ENCODE results near the gene ACBD6. TPM values are rescaled to one million over a fixed set of nuclear protein-coding genes. Genes with fewer than 3 reads are reported as not detected.
A peak's percentile ranks its signal among the peaks of the same experiment; 100 is the strongest.

Gene ACBD6
- total and polyA plus RNA-seq, 4 donors: 34.9 to 76.1 (median 68.3) TPM

DNA sequence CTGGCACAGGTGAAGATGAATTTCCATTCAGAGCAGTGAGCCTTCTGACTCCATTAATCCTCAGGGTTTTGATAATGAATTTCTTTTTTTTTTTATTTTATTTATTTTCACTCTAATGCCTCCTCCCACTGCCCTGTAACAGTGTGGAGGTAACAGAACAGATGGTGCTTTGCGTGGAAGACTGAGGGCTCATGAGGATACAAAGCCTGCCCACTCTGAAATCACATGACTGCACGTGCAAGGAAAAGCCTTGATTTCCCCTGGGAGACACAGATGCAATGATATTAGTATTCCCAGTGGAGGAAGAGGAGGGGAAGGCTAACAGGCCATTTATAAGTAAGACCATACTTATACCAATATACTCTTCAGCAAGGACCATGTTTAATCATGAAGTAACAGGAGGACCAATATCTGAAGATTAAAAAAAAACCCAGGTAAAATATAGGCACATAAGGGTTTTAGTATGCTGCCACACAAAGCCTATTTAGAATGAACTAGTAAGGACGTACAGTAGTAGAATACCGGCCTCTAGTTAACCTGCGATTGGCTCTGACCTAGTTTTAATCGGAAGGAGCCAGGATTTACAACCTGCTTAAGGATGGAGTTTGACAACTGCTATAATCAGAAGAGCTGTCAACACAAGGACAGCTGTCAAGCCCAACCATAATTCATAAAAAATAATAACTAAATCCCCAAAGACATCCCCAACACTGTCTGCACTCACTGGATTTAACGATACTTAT lies 202.7 kb downstream of the ACBD6 start:
- H3K36me3 ChIP-seq (ENCODE audit: control insufficient read depth, insufficient read depth, low read length): no peaks in the 10 kb centered on the region
- no peak overlapping the region for H3K27ac ChIP-seq (ENCODE audit: low read depth, low read length)
- H3K27me3 ChIP-seq (ENCODE audit: control insufficient read depth, insufficient read depth, low read length): no peaks in the 10 kb centered on the region
- 89% methylated on average over 4 of the region's 7 CpGs for WGBS (ENCODE audit: insufficient coverage)
- no peak overlapping the region for H3K4me3 ChIP-seq (ENCODE audit: low read depth, low read length)
- peak in 1 of 6 donors; percentile 18 for DNase-seq (ENCODE audit: low read depth in 4 of 6, low spot score in 6 of 6)
- no peaks in the 10 kb centered on the region for H3K9me3 ChIP-seq (ENCODE audit: control insufficient read depth, insufficient read depth, low read length)
- no peaks in the 10 kb centered on the region for H3K4me1 ChIP-seq (ENCODE audit: control insufficient read depth, insufficient read depth, low read length)

DNA sequence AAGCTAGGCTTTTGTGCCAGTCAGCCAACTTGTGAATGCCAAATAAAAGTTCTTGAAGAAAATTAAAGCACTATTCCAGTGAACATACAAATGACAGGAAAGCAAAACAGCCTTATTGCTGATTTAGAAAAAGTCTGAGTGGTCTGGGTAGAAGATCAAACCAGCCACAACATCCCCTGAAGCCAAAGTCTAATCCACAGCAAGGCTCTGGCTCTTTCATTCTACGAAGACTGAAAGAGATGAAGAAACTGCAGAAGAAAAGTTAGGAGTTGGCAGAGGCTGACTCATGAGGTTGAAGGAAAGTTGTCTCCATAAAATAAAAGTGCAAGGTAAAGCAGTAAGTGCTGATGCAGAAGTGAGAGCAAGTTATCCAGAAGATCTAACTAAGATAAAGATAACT lies 206.4 kb downstream of the ACBD6 start:
- no peaks in the 10 kb centered on the region for H3K27me3 ChIP-seq (ENCODE audit: control insufficient read depth, insufficient read depth, low read length)
- no peak overlapping the region for H3K4me3 ChIP-seq (ENCODE audit: low read depth, low read length)
- no peaks in the 10 kb centered on the region for H3K36me3 ChIP-seq (ENCODE audit: control insufficient read depth, insufficient read depth, low read length)
- WGBS (ENCODE audit: insufficient coverage): no CpG with 5 or more reads among the region's 1 CpG
- H3K27ac ChIP-seq (ENCODE audit: low read depth, low read length): no peak overlapping the region
- no peak for DNase-seq (ENCODE audit: low read depth in 4 of 6, low spot score in 6 of 6)
- H3K9me3 ChIP-seq (ENCODE audit: control insufficient read depth, insufficient read depth, low read length): peaks cover 2% of the 10 kb centered on the region
- no peaks in the 10 kb centered on the region for H3K4me1 ChIP-seq (ENCODE audit: control insufficient read depth, insufficient read depth, low read length)

DNA sequence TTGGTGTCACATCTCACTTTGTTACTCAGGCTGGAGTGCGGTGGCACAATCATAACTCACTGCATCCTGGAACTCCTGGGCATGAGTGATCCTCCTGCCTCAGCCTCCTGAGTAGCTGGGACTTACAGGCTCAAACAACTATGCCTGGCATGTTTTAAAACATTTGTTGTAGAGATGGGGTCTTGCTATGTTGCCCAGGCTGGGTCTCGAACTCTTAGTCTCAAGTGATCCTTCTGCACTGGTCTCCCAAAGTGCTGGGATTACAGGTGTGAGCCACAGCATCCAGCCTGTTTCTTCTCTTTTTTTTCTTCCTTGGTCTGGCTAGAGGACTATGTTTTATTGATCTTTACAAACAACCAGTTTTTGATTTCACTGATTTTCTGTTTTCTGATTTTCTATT lies 207.7 kb downstream of the ACBD6 start:
- no peaks in the 10 kb centered on the region for H3K36me3 ChIP-seq (ENCODE audit: control insufficient read depth, insufficient read depth, low read length)
- peaks cover 2% of the 10 kb centered on the region for H3K9me3 ChIP-seq (ENCODE audit: control insufficient read depth, insufficient read depth, low read length)
- no peak overlapping the region for H3K27ac ChIP-seq (ENCODE audit: low read depth, low read length)
- H3K27me3 ChIP-seq (ENCODE audit: control insufficient read depth, insufficient read depth, low read length): no peaks in the 10 kb centered on the region
- no peak for DNase-seq (ENCODE audit: low read depth in 4 of 6, low spot score in 6 of 6)
- H3K4me1 ChIP-seq (ENCODE audit: control insufficient read depth, insufficient read depth, low read length): no peaks in the 10 kb centered on the region
- H3K4me3 ChIP-seq (ENCODE audit: low read depth, low read length): no peak overlapping the region
- WGBS (ENCODE audit: insufficient coverage): 100% methylated on average over 2 of the region's 2 CpGs

DNA sequence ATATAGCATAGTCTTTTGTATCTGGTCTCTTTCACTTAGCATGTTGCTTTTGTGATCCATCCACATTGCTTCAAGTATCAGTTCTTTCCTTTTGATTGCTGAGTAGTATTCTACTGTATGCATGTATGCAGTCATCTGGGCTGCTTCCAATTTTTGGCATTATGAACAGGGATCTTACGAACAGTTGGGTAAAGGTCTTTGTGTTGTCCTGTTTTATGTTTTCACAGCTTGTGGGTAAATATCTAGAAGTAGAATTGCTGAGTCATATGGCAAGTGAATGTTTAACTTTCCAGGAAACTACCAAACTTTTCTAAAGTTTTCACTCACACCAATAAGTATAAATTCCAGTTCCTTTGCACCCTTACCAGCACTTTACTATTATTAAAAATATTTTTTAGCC lies 211.4 kb downstream of the ACBD6 start:
- no peak for DNase-seq (ENCODE audit: low read depth in 4 of 6, low spot score in 6 of 6)
- Histone ChIP-seq H3K4me1 (ENCODE audit: control insufficient read depth, insufficient read depth, low read length) (peaks cover 4% of the 10 kb centered on the region), H3K9me3 (ENCODE audit: control insufficient read depth, insufficient read depth, low read length) (peaks cover 2% of the 10 kb centered on the region), H3K36me3 (ENCODE audit: control insufficient read depth, insufficient read depth, low read length) (no peaks in the 10 kb centered on the region), H3K27ac (ENCODE audit: low read depth, low read length) (no peak overlapping the region), H3K4me3 (ENCODE audit: low read depth, low read length) (no peak overlapping the region), H3K27me3 (ENCODE audit: control insufficient read depth, insufficient read depth, low read length) (no peaks in the 10 kb centered on the region)
- WGBS (ENCODE audit: insufficient coverage): 100% methylated on average over 1 of the region's 1 CpG

DNA sequence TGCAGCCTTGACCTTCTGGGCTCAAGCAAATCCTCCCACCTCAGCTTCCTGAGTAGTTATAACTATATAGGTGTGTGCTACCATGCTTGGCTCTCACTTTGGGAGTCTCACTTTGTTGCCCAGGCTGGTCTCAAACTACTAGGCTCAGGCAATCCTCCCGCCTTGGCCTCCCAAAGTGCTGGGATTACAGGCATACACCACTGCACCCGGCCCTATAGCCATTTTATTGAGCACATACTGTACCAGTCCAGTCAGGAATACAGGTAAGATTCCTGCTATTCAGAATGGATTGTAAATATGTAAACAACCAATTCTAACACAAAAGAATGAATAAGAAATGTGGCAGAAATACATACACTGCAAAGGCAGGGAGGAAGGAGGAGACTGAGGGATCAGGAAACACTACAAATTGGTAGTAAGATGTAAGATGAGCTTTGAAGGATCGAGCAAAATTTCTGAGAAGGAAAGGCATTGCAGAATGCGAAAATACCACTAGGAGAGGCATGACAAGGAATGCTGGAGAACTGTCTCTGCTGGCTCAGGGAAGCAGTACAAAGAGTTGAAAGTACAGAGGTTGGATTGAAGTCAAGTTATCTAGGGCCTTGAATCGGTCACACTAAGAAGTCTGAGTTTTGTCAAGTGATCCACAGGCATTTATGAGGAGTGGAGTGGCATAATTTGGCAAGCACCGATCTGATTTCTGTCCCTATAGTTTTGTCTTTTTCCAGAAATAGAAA lies 211.9 kb downstream of the ACBD6 start:
- Histone ChIP-seq H3K4me1 (ENCODE audit: control insufficient read depth, insufficient read depth, low read length) (peaks cover 4% of the 10 kb centered on the region), H3K36me3 (ENCODE audit: control insufficient read depth, insufficient read depth, low read length) (no peaks in the 10 kb centered on the region), H3K27ac (ENCODE audit: low read depth, low read length) (no peak overlapping the region), H3K27me3 (ENCODE audit: control insufficient read depth, insufficient read depth, low read length) (no peaks in the 10 kb centered on the region), H3K4me3 (ENCODE audit: low read depth, low read length) (no peak overlapping the region), H3K9me3 (ENCODE audit: control insufficient read depth, insufficient read depth, low read length) (peaks cover 2% of the 10 kb centered on the region)
- DNase-seq (ENCODE audit: low read depth in 4 of 6, low spot score in 6 of 6): no peak
- 100% methylated on average over 3 of the region's 6 CpGs for WGBS (ENCODE audit: insufficient coverage)

DNA sequence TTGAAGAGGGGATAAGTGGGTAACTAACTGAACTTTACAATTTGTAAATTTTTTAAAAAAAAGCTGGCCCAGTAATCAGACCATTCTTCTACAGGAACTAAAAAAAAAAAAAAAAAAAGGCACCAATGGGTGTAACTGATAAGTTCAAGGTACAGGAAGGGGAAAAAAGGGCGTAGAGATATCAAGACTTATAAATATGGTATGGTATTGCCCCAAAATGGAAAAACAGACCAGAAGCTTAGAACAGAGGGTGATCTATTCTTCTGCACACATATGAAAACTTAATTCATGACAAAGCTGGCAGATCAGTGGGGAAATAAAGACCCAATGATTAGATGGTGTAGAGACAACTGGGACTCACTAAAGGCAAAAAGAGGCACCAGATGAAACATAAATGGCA lies 213.4 kb downstream of the ACBD6 start:
- Histone ChIP-seq H3K27ac (ENCODE audit: low read depth, low read length) (no peak overlapping the region), H3K36me3 (ENCODE audit: control insufficient read depth, insufficient read depth, low read length) (peaks cover 2% of the 10 kb centered on the region), H3K9me3 (ENCODE audit: control insufficient read depth, insufficient read depth, low read length) (peaks cover 2% of the 10 kb centered on the region), H3K4me1 (ENCODE audit: control insufficient read depth, insufficient read depth, low read length) (peaks cover 4% of the 10 kb centered on the region), H3K4me3 (ENCODE audit: low read depth, low read length) (no peak overlapping the region), H3K27me3 (ENCODE audit: control insufficient read depth, insufficient read depth, low read length) (no peaks in the 10 kb centered on the region)
- WGBS (ENCODE audit: insufficient coverage): no CpG with 5 or more reads among the region's 1 CpG
- DNase-seq (ENCODE audit: low read depth in 4 of 6, low spot score in 6 of 6): peak in 1 of 6 donors; percentile 64

DNA sequence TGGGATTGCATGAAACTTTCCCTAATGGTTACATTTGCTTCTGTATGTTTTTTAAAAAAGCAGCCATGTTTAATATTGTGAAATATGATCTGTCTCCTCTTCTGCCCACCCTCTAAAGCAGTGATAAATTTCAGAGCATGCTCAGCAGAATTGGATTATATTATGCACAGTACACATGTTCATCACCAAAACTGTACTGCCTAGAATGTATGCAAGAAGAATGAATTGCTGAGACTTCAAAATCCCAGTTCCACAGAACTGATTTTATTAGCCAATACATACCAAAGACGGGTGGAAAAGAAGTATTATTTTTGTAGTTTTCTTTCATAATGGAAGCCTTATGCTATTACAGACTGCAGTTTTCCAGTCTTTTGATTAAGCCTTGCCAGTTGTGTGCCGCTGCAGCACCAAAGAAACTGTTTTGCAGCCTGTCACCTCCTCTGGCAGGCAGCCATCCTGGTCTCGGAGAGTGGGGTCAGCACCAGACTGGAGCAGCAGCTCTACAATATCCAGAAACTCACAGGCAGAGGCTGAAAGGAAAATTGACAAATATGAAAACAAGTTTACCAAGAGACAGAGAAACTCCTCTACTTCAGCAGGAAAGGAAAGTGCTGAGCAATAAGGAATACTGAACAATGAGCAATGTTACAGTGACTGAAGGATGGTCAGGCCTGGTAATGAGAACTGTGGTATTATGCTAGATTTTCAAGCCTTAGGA lies 214.2 kb downstream of the ACBD6 start:
- H3K27me3 ChIP-seq (ENCODE audit: control insufficient read depth, insufficient read depth, low read length): no peaks in the 10 kb centered on the region
- 76% methylated on average over 2 of the region's 3 CpGs for WGBS (ENCODE audit: insufficient coverage)
- no peak overlapping the region for H3K4me3 ChIP-seq (ENCODE audit: low read depth, low read length)
- peaks cover 2% of the 10 kb centered on the region for H3K36me3 ChIP-seq (ENCODE audit: control insufficient read depth, insufficient read depth, low read length)
- H3K9me3 ChIP-seq (ENCODE audit: control insufficient read depth, insufficient read depth, low read length): peaks cover 2% of the 10 kb centered on the region
- H3K4me1 ChIP-seq (ENCODE audit: control insufficient read depth, insufficient read depth, low read length): peaks cover 4% of the 10 kb centered on the region
- peak overlapping the region; percentile 20 for H3K27ac ChIP-seq (ENCODE audit: low read depth, low read length)
- DNase-seq (ENCODE audit: low read depth in 4 of 6, low spot score in 6 of 6): peak in 3 of 6 donors; percentile 17 to 63 (median 62)

DNA sequence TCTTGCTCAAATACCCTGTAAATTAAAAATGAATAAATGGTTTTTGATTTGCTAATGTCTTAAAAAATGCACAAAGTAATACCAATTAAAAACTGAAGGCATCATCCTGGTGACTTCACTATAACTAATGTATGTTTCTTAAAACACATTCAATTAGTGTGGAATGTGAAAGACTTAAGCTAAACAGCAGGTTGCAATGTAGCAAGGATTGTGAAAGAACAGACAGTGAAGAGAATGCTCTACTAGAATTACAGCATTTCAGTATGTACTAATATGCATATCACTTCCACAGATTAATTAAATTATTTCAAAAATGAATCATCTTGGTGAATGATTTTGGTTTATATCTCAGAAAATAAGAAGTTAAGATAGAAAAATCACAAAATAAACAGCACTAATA lies 216.0 kb downstream of the ACBD6 start:
- Histone ChIP-seq H3K4me1 (ENCODE audit: control insufficient read depth, insufficient read depth, low read length) (peaks cover 4% of the 10 kb centered on the region), H3K27ac (ENCODE audit: low read depth, low read length) (no peak overlapping the region), H3K9me3 (ENCODE audit: control insufficient read depth, insufficient read depth, low read length) (no peaks in the 10 kb centered on the region), H3K27me3 (ENCODE audit: control insufficient read depth, insufficient read depth, low read length) (no peaks in the 10 kb centered on the region), H3K4me3 (ENCODE audit: low read depth, low read length) (no peak overlapping the region), H3K36me3 (ENCODE audit: control insufficient read depth, insufficient read depth, low read length) (peaks cover 2% of the 10 kb centered on the region)
- DNase-seq (ENCODE audit: low read depth in 4 of 6, low spot score in 6 of 6): no peak

DNA sequence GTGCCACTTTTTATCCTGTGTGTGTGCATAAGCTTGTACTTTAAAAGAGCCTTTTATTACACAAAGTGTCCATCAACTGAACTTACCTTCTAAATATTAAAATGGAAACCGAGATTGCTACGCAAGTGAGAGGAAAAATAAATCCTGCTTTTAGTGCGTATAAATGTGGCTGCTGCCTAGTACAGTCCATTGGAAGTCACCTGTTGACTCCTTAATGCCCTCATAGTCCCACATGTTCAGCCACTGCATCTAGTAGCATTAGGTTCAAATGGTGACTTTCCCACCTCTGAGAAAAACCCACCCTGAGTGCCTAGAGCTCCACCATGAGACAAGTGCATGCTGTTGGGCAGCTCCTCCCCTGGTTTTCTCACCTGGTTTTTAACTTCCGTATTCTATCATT lies 219.3 kb downstream of the ACBD6 start:
- Histone ChIP-seq H3K27me3 (ENCODE audit: control insufficient read depth, insufficient read depth, low read length) (no peaks in the 10 kb centered on the region), H3K4me3 (ENCODE audit: low read depth, low read length) (no peak overlapping the region), H3K4me1 (ENCODE audit: control insufficient read depth, insufficient read depth, low read length) (peaks cover 4% of the 10 kb centered on the region), H3K9me3 (ENCODE audit: control insufficient read depth, insufficient read depth, low read length) (no peaks in the 10 kb centered on the region), H3K27ac (ENCODE audit: low read depth, low read length) (no peak overlapping the region), H3K36me3 (ENCODE audit: control insufficient read depth, insufficient read depth, low read length) (peaks cover 2% of the 10 kb centered on the region)
- 100% methylated on average over 1 of the region's 4 CpGs for WGBS (ENCODE audit: insufficient coverage)
- no peak for DNase-seq (ENCODE audit: low read depth in 4 of 6, low spot score in 6 of 6)
